Suprapubic skin (tissue), 4 donors: ENCODE data around the gene OR6C76. TPM values are rescaled to one million over a fixed set of nuclear protein-coding genes. Genes with fewer than 3 reads are reported as not detected.
"Not testable (repeated sequence)": the region's sequence is repeated elsewhere in the genome, so short reads cannot be mapped to it uniquely, and the experiment has no call there.

ENCODE experiments used
- DNase-seq, 2 donors: peaks; one replicate each; pipeline ENCODE4 v3.0.0-alpha.2; 2019; ENCODE audit warnings: low spot score in 2 of 2
- H3K27ac ChIP-seq: fragments of 200-600 bp; sonication (generic); one replicate; pipeline ENCODE4 v1.5.1; 2019
- H3K27me3 ChIP-seq: fragments of 200-600 bp; sonication (generic); one replicate; pipeline ENCODE4 v1.5.1; 2019
- H3K36me3 ChIP-seq: fragments of 200-600 bp; sonication (generic); one replicate; pipeline ENCODE4 v1.5.1; 2019
- H3K4me1 ChIP-seq: fragments of 200-600 bp; sonication (generic); one replicate; pipeline ENCODE4 v1.5.1; 2019
- H3K4me3 ChIP-seq: fragments of 200-600 bp; sonication (generic); one replicate; pipeline ENCODE4 v1.5.1; 2019; ENCODE audit warnings: mild to moderate bottlenecking
- H3K9me3 ChIP-seq: fragments of 200-600 bp; sonication (generic); one replicate; pipeline ENCODE4 v1.5.1; 2019
- CTCF ChIP-seq, 2 donors: fragments of 200-600 bp in 1 of 2; fragments of 450-650 bp in 1 of 2; sonication (generic) in 1 of 2; IDR thresholded peaks; one replicate each; pipeline ENCODE4 v1.5.1; 2016 to 2019; ENCODE audit warnings: antibody characterized with exemption in 2 of 2, mild to moderate bottlenecking in 1 of 2, moderate library complexity in 1 of 2
- EP300 ChIP-seq: sonication (generic); formaldehyde crosslinking; IDR thresholded peaks from one replicate; pipeline ENCODE4 v1.6.1; 2017; ENCODE audit warnings: antibody characterized with exemption
- POLR2A ChIP-seq, 2 donors: fragments of 450-650 bp; IDR thresholded peaks; one replicate each; pipeline ENCODE4 v1.6.1; 2017; ENCODE audit warnings: antibody characterized with exemption in 2 of 2, mild to moderate bottlenecking in 2 of 2, moderate library complexity in 2 of 2
- POLR2AphosphoS5 ChIP-seq, 3 donors: sonication (generic); formaldehyde crosslinking; IDR thresholded peaks; one replicate each; pipeline ENCODE4 v1.6.1; 2017; ENCODE audit warnings: antibody characterized with exemption in 3 of 3
- WGBS: methylation state at CpG from one replicate; pipeline ENCODE4 v1.1.5; 2018; 5-methylcytosine and 5-hydroxymethylcytosine counted together
- total RNA-seq, 4 donors: library from RNA; depleted of rRNA; stranded (reverse); fragments of >200 nt; gene quantifications; one replicate each; pipeline ENCODE4 v1.1.0, GENCODE V29; 2016

The OR6C76 gene
- total RNA-seq, 4 donors from 2014 or later, result not detected

GRCh38 chr12:55407866-55408265 lies 18.2 kb upstream of the OR6C76 start:
- Histone ChIP-seq H3K36me3 (no peaks in the 10 kb centered on the region), H3K4me3 (no peak overlapping the region), H3K27me3 (no peaks in the 10 kb centered on the region), H3K4me1 (no peaks in the 10 kb centered on the region), H3K27ac (no peak overlapping the region), H3K9me3 (peaks cover 9% of the 10 kb centered on the region)
- WGBS, result 66% methylated on average over 1 of the region's 1 CpG
- DNase-seq, result no peak
- TF ChIP-seq POLR2AphosphoS5 (IDR thresholded peaks at IDR 0.05), result no peak
- no peak for TF ChIP-seq CTCF (IDR thresholded peaks at IDR 0.05)
- TF ChIP-seq POLR2A (IDR thresholded peaks at IDR 0.05), result no peak
- TF ChIP-seq EP300, result no peak

- not testable (repeated sequence) for H3K27me3 ChIP-seq, H3K4me3 ChIP-seq
Observed at GRCh38 chr12:55409133-55409532, 16.9 kb upstream of the OR6C76 start.

GRCh38 chr12:55412138-55412537 lies 13.9 kb upstream of the OR6C76 start:
- H3K27ac ChIP-seq, H3K27me3 ChIP-seq, H3K4me1 ChIP-seq, H3K4me3 ChIP-seq, DNase-seq, H3K9me3 ChIP-seq, H3K36me3 ChIP-seq: not testable (repeated sequence)
- WGBS, result 95% methylated on average over 15 of the region's 15 CpGs

More at GRCh38 chr12:55409133-55409532, 16.9 kb upstream of the OR6C76 start:
- H3K36me3 ChIP-seq, DNase-seq, H3K4me1 ChIP-seq, H3K9me3 ChIP-seq, H3K27ac ChIP-seq: not testable (repeated sequence)
- WGBS, result 88% methylated on average over 1 of the region's 1 CpG

GRCh38 chr12:55413498-55414388 lies 12.3 kb upstream of the OR6C76 start:
- not testable (repeated sequence) for H3K9me3 ChIP-seq, H3K27me3 ChIP-seq, H3K27ac ChIP-seq, H3K4me3 ChIP-seq, H3K36me3 ChIP-seq, H3K4me1 ChIP-seq, DNase-seq
- no CpG with 5 or more reads among the region's 6 CpGs for WGBS

GRCh38 chr12:55414396-55414823 lies 11.6 kb upstream of the OR6C76 start:
- H3K36me3 ChIP-seq, H3K4me3 ChIP-seq, H3K27me3 ChIP-seq, DNase-seq, H3K9me3 ChIP-seq, H3K4me1 ChIP-seq, H3K27ac ChIP-seq: not testable (repeated sequence)
- 10% methylated on average over 5 of the region's 11 CpGs for WGBS

GRCh38 chr12:55414889-55415288 lies 11.2 kb upstream of the OR6C76 start:
- not testable (repeated sequence) for DNase-seq, H3K4me1 ChIP-seq, H3K27ac ChIP-seq, H3K4me3 ChIP-seq, H3K27me3 ChIP-seq, H3K36me3 ChIP-seq, H3K9me3 ChIP-seq
- 25% methylated on average over 5 of the region's 34 CpGs for WGBS

GRCh38 chr12:55416961-55417360 lies 9.1 kb upstream of the OR6C76 start:
- WGBS, result 79% methylated on average over 1 of the region's 1 CpG
- no peak for DNase-seq
- Histone ChIP-seq H3K4me1 (no peaks in the 10 kb centered on the region), H3K36me3 (no peaks in the 10 kb centered on the region), H3K27me3 (peaks cover 3% of the 10 kb centered on the region), H3K9me3 (peaks cover 8% of the 10 kb centered on the region), H3K27ac (no peak overlapping the region), H3K4me3 (no peak overlapping the region)
- no peak for TF ChIP-seq POLR2AphosphoS5 (IDR thresholded peaks at IDR 0.05)
- no peak for TF ChIP-seq EP300
- no peak for TF ChIP-seq POLR2A (IDR thresholded peaks at IDR 0.05)
- no peak for TF ChIP-seq CTCF (IDR thresholded peaks at IDR 0.05)
